Neuronal stem cell (in vitro differentiated cells): ENCODE data around the gene ARMC10.
"Not testable (repeated sequence)": the region's sequence is repeated elsewhere in the genome, so short reads cannot be mapped to it uniquely, and the experiment has no call there.

Source experiments
- DNase-seq: peaks from one replicate; pipeline ENCODE4 v3.0.0-alpha.2; 2013; ENCODE audit warnings: low spot score
- H2AFZ ChIP-seq: one replicate; pipeline ENCODE4 v1.6.1; 2013; ENCODE audit warnings: mild to moderate bottlenecking, low read length, inconsistent platforms
- H2AK5ac ChIP-seq: 2 replicates; pipeline ENCODE4 v1.6.1; 2013; ENCODE audit warnings: low read depth, mild to moderate bottlenecking, inconsistent platforms, low read length, moderate library complexity, mixed read lengths
- H2BK120ac ChIP-seq: 2 replicates; pipeline ENCODE4 v1.6.1; 2013; ENCODE audit warnings: low read depth, mild to moderate bottlenecking, inconsistent platforms, low read length, moderate library complexity, mixed read lengths
- H2BK12ac ChIP-seq: one replicate; pipeline ENCODE4 v1.6.1; 2013; ENCODE audit warnings: low read length, inconsistent platforms
- H2BK15ac ChIP-seq: 2 replicates; pipeline ENCODE4 v1.6.1; 2013; ENCODE audit warnings: mild to moderate bottlenecking, low read length, inconsistent platforms, mixed read lengths
- H2BK5ac ChIP-seq: one replicate; pipeline ENCODE4 v1.6.1; 2013; ENCODE audit warnings: inconsistent platforms, mild to moderate bottlenecking, low read length, moderate library complexity
- H3K14ac ChIP-seq: one replicate; pipeline ENCODE4 v1.6.1; 2013; ENCODE audit warnings: low read length, inconsistent platforms
- H3K18ac ChIP-seq: 2 replicates; pipeline ENCODE4 v1.6.1; 2013; ENCODE audit warnings: low read length, inconsistent platforms
- H3K23ac ChIP-seq: 2 replicates; pipeline ENCODE4 v1.6.1; 2013; ENCODE audit warnings: low read depth, mild to moderate bottlenecking, mixed read lengths, low read length, inconsistent platforms; ENCODE audit not compliant: poor library complexity
- H3K27ac ChIP-seq: replicated peaks from 3 replicates; pipeline ENCODE4 v1.5.1; 2013; ENCODE audit warnings: low read length, inconsistent platforms
- H3K27me3 ChIP-seq, 3 experiments: 2 replicates each; pipeline ENCODE4 v1.6.1; 2013; ENCODE audit warnings: low read length in 3 of 3, mild to moderate bottlenecking in 2 of 3, inconsistent platforms in 1 of 3, low read depth in 1 of 3, mixed read lengths in 1 of 3, moderate library complexity in 1 of 3; ENCODE audit not compliant: control insufficient read depth in 3 of 3, insufficient read depth in 3 of 3
- H3K36me3 ChIP-seq, 2 donors: replicated peaks in 1 of 2; 2 replicates each; pipeline ENCODE4 v1.6.1; 2013; ENCODE audit warnings: low read length in 2 of 2; ENCODE audit not compliant: control insufficient read depth in 2 of 2, insufficient read depth in 2 of 2
- H3K4ac ChIP-seq: 2 replicates; pipeline ENCODE4 v1.6.1; 2013; ENCODE audit warnings: inconsistent platforms, mild to moderate bottlenecking, low read length, moderate library complexity
- H3K4me1 ChIP-seq, 2 donors: 1 replicate in 1 of 2; 2 replicates in 1 of 2; pipeline ENCODE4 v1.6.1; 2013; ENCODE audit warnings: low read length in 2 of 2, low read depth in 1 of 2; ENCODE audit not compliant: control insufficient read depth in 2 of 2, insufficient read depth in 1 of 2
- H3K4me2 ChIP-seq: one replicate; pipeline ENCODE4 v1.6.1; 2013; ENCODE audit warnings: mild to moderate bottlenecking, low read length, inconsistent platforms; ENCODE audit not compliant: insufficient read depth, poor library complexity, severe bottlenecking
- H3K4me3 ChIP-seq, 2 donors: 2 replicates each; pipeline ENCODE4 v1.5.1; 2013; ENCODE audit warnings: low read length in 2 of 2, mild to moderate bottlenecking in 2 of 2, inconsistent platforms in 1 of 2, moderate library complexity in 1 of 2
- H3K79me1 ChIP-seq: one replicate; pipeline ENCODE4 v1.6.1; 2013; ENCODE audit warnings: low read depth, mild to moderate bottlenecking, inconsistent platforms, low read length, moderate library complexity
- H3K9ac ChIP-seq: one replicate; pipeline ENCODE4 v1.6.1; 2013; ENCODE audit warnings: mild to moderate bottlenecking, low read depth, low read length, inconsistent platforms; ENCODE audit not compliant: poor library complexity
- H3K9me3 ChIP-seq, 2 donors: replicated peaks in 1 of 2; 2 replicates each; pipeline versions ENCODE3 to v1.6.1; 2013; ENCODE audit warnings: low read length in 2 of 2, mild to moderate bottlenecking in 2 of 2, inconsistent platforms in 1 of 2, low read depth in 1 of 2, mixed read lengths in 1 of 2, moderate library complexity in 1 of 2; ENCODE audit not compliant: control insufficient read depth in 2 of 2, insufficient read depth in 1 of 2
- H4K8ac ChIP-seq: one replicate; pipeline ENCODE4 v1.6.1; 2013; ENCODE audit warnings: low read depth, mild to moderate bottlenecking, inconsistent platforms, low read length, moderate library complexity
- H4K91ac ChIP-seq: one replicate; pipeline ENCODE4 v1.6.1; 2013; ENCODE audit warnings: low read length, low read depth, mild to moderate bottlenecking, inconsistent platforms; ENCODE audit not compliant: poor library complexity
- whole genome bisulfite sequencing, 2 donors: extraction: QIAGEN DNeasy Blood & Tissue Kit; methylation state at CpG; one replicate each; pipeline ENCODE4 v1.1.7; 2013; ENCODE audit warnings: missing lambda C conversion rate in 2 of 2, mixed read lengths in 1 of 2; ENCODE audit not compliant: insufficient read length in 2 of 2, insufficient replicate concordance in 1 of 2; ENCODE audit errors: extremely low coverage in 2 of 2; 5-methylcytosine and 5-hydroxymethylcytosine counted together

Gene ARMC10

GRCh38 chr7:103094102-103094501 is 19.2 kb downstream of the ARMC10 start:
- no peak overlapping the region for H3K14ac ChIP-seq
- H3K23ac ChIP-seq: no peak overlapping the region
- H3K18ac ChIP-seq: no peak overlapping the region
- no peak overlapping the region for H3K27ac ChIP-seq
- no peak overlapping the region for H4K91ac ChIP-seq
- no peaks in the 10 kb centered on the region for H3K27me3 ChIP-seq
- no peak overlapping the region for H3K4ac ChIP-seq
- H4K8ac ChIP-seq: no peak overlapping the region
- H2AK5ac ChIP-seq: no peak overlapping the region
- H3K9me3 ChIP-seq: peaks cover 0 to 2% of the 10 kb centered on the region in 2 donors
- no peak overlapping the region for H2BK5ac ChIP-seq
- H2AFZ ChIP-seq: no peak overlapping the region
- DNase-seq: no peak
- no peak overlapping the region for H3K9ac ChIP-seq
- peaks cover 2% of the 10 kb centered on the region for H3K79me1 ChIP-seq
- H3K4me2 ChIP-seq: no peak overlapping the region
- no peaks in the 10 kb centered on the region for H3K4me1 ChIP-seq
- H2BK120ac ChIP-seq: no peak overlapping the region
- no CpG with 5 or more reads among the region's 3 CpGs for WGBS, 2 donors
- H3K36me3 ChIP-seq: peaks cover 8 to 82% of the 10 kb centered on the region in 2 donors
- H3K4me3 ChIP-seq: no peak overlapping the region
- no peak overlapping the region for H2BK15ac ChIP-seq
- no peak overlapping the region for H2BK12ac ChIP-seq

GRCh38 chr7:103095558-103095957 is 20.6 kb downstream of the ARMC10 start:
- not testable (repeated sequence) for H4K8ac ChIP-seq, H3K79me1 ChIP-seq, H2AK5ac ChIP-seq, H4K91ac ChIP-seq, DNase-seq, H3K9ac ChIP-seq, H3K4me3 ChIP-seq, H2BK120ac ChIP-seq, H2BK5ac ChIP-seq, H3K4ac ChIP-seq, H3K9me3 ChIP-seq, H3K27ac ChIP-seq, H3K14ac ChIP-seq, H3K18ac ChIP-seq, H3K4me2 ChIP-seq, H2AFZ ChIP-seq, H2BK15ac ChIP-seq, H3K4me1 ChIP-seq, H3K23ac ChIP-seq, H2BK12ac ChIP-seq, H3K27me3 ChIP-seq
- WGBS, 2 donors: no CpG with 5 or more reads among the region's 2 CpGs
- H3K36me3 ChIP-seq: peaks cover 8 to 80% of the 10 kb centered on the region in 2 donors

GRCh38 chr7:103097041-103097440 is 22.1 kb downstream of the ARMC10 start:
- no peaks in the 10 kb centered on the region for H3K27me3 ChIP-seq
- H3K9ac ChIP-seq: no peak overlapping the region
- H3K4me1 ChIP-seq: no peaks in the 10 kb centered on the region
- H4K91ac ChIP-seq: no peak overlapping the region
- no peak overlapping the region for H2BK5ac ChIP-seq
- H2AFZ ChIP-seq: no peak overlapping the region
- H2BK120ac ChIP-seq: no peak overlapping the region
- no peak overlapping the region for H3K23ac ChIP-seq
- peaks cover 0 to 2% of the 10 kb centered on the region in 2 donors for H3K9me3 ChIP-seq
- no peak overlapping the region for H3K4ac ChIP-seq
- H3K18ac ChIP-seq: no peak overlapping the region
- no peak overlapping the region for H4K8ac ChIP-seq
- no CpG with 5 or more reads among the region's 2 CpGs for WGBS, 2 donors
- peaks cover 8 to 81% of the 10 kb centered on the region in 2 donors for H3K36me3 ChIP-seq
- no peak overlapping the region for H3K14ac ChIP-seq
- H2AK5ac ChIP-seq: no peak overlapping the region
- H3K27ac ChIP-seq: no peak overlapping the region
- H2BK15ac ChIP-seq: no peak overlapping the region
- peaks cover 2% of the 10 kb centered on the region for H3K79me1 ChIP-seq
- H3K4me2 ChIP-seq: no peak overlapping the region
- no peak for DNase-seq
- H2BK12ac ChIP-seq: no peak overlapping the region
- H3K4me3 ChIP-seq: no peak overlapping the region

DNA sequence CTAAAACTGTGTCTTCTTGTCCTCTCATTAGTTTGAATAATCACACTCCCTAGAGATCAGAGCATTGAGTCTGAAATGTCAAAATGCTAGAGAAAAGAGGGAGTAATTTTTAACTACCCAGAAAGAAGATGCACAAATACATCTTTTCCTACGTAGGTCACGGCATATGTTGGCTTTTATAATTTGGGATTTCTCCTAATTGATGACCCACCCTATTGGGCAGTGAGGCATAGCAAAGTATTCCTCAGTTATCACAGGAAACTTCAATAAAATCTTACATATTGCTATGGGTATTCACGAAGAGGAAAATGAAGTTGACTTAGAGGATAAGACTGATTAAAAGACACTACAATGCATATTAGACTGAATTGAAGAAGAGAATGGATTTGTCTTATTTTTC is 25.4 kb downstream of the ARMC10 start:
- no CpG with 5 or more reads among the region's 3 CpGs for WGBS, 2 donors
- Histone ChIP-seq H2BK5ac (no peak overlapping the region), H3K27me3 (no peaks in the 10 kb centered on the region), H3K4me1 (no peaks in the 10 kb centered on the region), H2AK5ac (no peak overlapping the region), H3K9me3 (peaks cover 0 to 2% of the 10 kb centered on the region in 2 donors), H3K4me2 (no peak overlapping the region), H3K36me3 (peaks cover 1 to 81% of the 10 kb centered on the region in 2 donors), H2BK15ac (no peak overlapping the region), H3K18ac (no peak overlapping the region), H2AFZ (no peak overlapping the region), H3K14ac (no peak overlapping the region), H2BK12ac (no peak overlapping the region), H3K9ac (no peak overlapping the region), H3K27ac (no peak overlapping the region), H2BK120ac (no peak overlapping the region), H3K4me3 (no peak overlapping the region), H4K8ac (no peak overlapping the region), H4K91ac (no peak overlapping the region), H3K23ac (no peak overlapping the region), H3K79me1 (no peaks in the 10 kb centered on the region), H3K4ac (no peak overlapping the region)
- DNase-seq: no peak
